ENCODE data around the gene TACC3. TPM values are rescaled to one million over a fixed set of nuclear protein-coding genes. Genes with fewer than 3 reads are reported as not detected.

TACC3 gene
- total RNA-seq, 3 donors from 2014 or later, result 12.0 to 30.2 (median 12.7) TPM

- no peaks in the 10 kb centered on the region for H3K9me3 ChIP-seq
- H3K4me3 ChIP-seq, result no peak overlapping the region
- no peaks in the 10 kb centered on the region for H3K36me3 ChIP-seq (ENCODE audit: low read depth)
- DNase-seq (no peak), ATAC-seq (no peak)
- H3K4me1 ChIP-seq (ENCODE audit: low read depth), result peaks cover 2% of the 10 kb centered on the region
- intact Hi-C loops (cut with DNase I, micrococcal nuclease), result loop anchor here in 1 of 2 donors (10.0 kb wide), 1 partner anchor 161 kb away; no protein-coding TSS in a partner anchor
- no peak for TF ChIP-seq CTCF (IDR thresholded peaks at IDR 0.05)
These were observed 22.2 kb downstream of the TACC3 start for GRCh38 chr4:1743551-1743950.

GRCh38 chr4:1743975-1744374 is 22.7 kb downstream of the TACC3 start:
- Histone ChIP-seq H3K4me1 (ENCODE audit: low read depth) (peaks cover 3% of the 10 kb centered on the region), H3K4me3 (no peak overlapping the region), H3K36me3 (ENCODE audit: low read depth) (no peaks in the 10 kb centered on the region), H3K9me3 (no peaks in the 10 kb centered on the region)
- intact Hi-C loops (cut with DNase I, micrococcal nuclease), result loop anchor here in 1 of 2 donors (10.0 kb wide), 1 partner anchor 161 kb away; no protein-coding TSS in a partner anchor
- DNase-seq (no peak), ATAC-seq (no peak)
- no peak for TF ChIP-seq CTCF (IDR thresholded peaks at IDR 0.05)

GRCh38 chr4:1744552-1744951 is 23.2 kb downstream of the TACC3 start:
- no peaks in the 10 kb centered on the region for H3K36me3 ChIP-seq (ENCODE audit: low read depth)
- H3K9me3 ChIP-seq, result no peaks in the 10 kb centered on the region
- intact Hi-C loops (cut with DNase I, micrococcal nuclease), result loop anchor here in 1 of 2 donors (10.0 kb wide), 1 partner anchor 160 kb away; no protein-coding TSS in a partner anchor
- ATAC-seq, result no peak
- no peak for TF ChIP-seq CTCF (IDR thresholded peaks at IDR 0.05)
- no peak for DNase-seq
- no peak overlapping the region for H3K4me3 ChIP-seq
- peaks cover 3% of the 10 kb centered on the region for H3K4me1 ChIP-seq (ENCODE audit: low read depth)

- H3K36me3 ChIP-seq (ENCODE audit: low read depth), result no peaks in the 10 kb centered on the region
- H3K4me3 ChIP-seq, result no peak overlapping the region
- no peak for TF ChIP-seq CTCF (IDR thresholded peaks at IDR 0.05)
- no peaks in the 10 kb centered on the region for H3K9me3 ChIP-seq
- H3K4me1 ChIP-seq (ENCODE audit: low read depth), result peaks cover 3% of the 10 kb centered on the region
- ATAC-seq (no peak), DNase-seq (no peak)
- intact Hi-C loops (cut with DNase I, micrococcal nuclease), result loop anchor here in 1 of 2 donors (10.0 kb wide), 1 partner anchor 160 kb away; no protein-coding TSS in a partner anchor
These were observed 23.8 kb downstream of the TACC3 start for GRCh38 chr4:1745165-1745564.

- Histone ChIP-seq H3K36me3 (ENCODE audit: low read depth) (no peaks in the 10 kb centered on the region), H3K4me1 (ENCODE audit: low read depth) (peaks cover 3% of the 10 kb centered on the region), H3K9me3 (no peaks in the 10 kb centered on the region), H3K4me3 (no peak overlapping the region)
- no peak for TF ChIP-seq CTCF (IDR thresholded peaks at IDR 0.05)
- no peak for DNase-seq
- intact Hi-C loops (cut with DNase I, micrococcal nuclease), result loop anchor here in 1 of 2 donors (10.0 kb wide), 1 partner anchor 159 kb away; no protein-coding TSS in a partner anchor
- no peak for ATAC-seq
These were observed 24.4 kb downstream of the TACC3 start for GRCh38 chr4:1745697-1746096.

Measured in mucosa of descending colon (tissue), 3 donors.